Common myeloid progenitor, CD34-positive (primary cell): ENCODE measurements around the gene TLR2.

Experiments used
- CTCF ChIA-PET: fragments of 350-600 bp; sonication (Branson Sonifier 250); formaldehyde crosslinking; loops from one replicate; lab custom pipeline; 2021; ENCODE audit warnings: antibody characterized with exemption; lab: Charles Lee
- POLR2A ChIA-PET: fragments of 350-600 bp; sonication (Branson Sonifier 250); formaldehyde crosslinking; loops from one replicate; lab custom pipeline; 2021; ENCODE audit warnings: antibody characterized with exemption; lab: Charles Lee
- DNase-seq, 3 donors: peaks; one replicate each; pipeline versions ENCODE4 v3.0.0 to v3.0.0-alpha.2; 2013
- H3K27ac ChIP-seq, 2 experiments: 1 replicate in 1 of 2; 2 replicates in 1 of 2; pipeline ENCODE4 v1.7.0; 2013; ENCODE audit warnings: inconsistent platforms in 2 of 2, low read length in 2 of 2, mild to moderate bottlenecking in 2 of 2, low read depth in 1 of 2, moderate library complexity in 1 of 2; ENCODE audit not compliant: severe bottlenecking in 2 of 2, insufficient read depth in 1 of 2, poor library complexity in 1 of 2
- H3K27me3 ChIP-seq, 5 experiments: replicated peaks in 2 of 5; 1 replicate in 3 of 5; 2 replicates in 2 of 5; pipeline versions ENCODE4 v1.6.1 to v1.7.0; 2013; ENCODE audit warnings: low read length in 4 of 5, mild to moderate bottlenecking in 2 of 5, moderate library complexity in 2 of 5, inconsistent platforms in 1 of 5; ENCODE audit not compliant: insufficient read depth in 5 of 5, control insufficient read depth in 4 of 5
- H3K36me3 ChIP-seq, 4 experiments: 1 replicate in 2 of 4; 2 replicates in 2 of 4; pipeline versions ENCODE4 v1.6.1 to v1.7.0; 2013; ENCODE audit warnings: low read length in 3 of 4, control low read depth in 1 of 4, mild to moderate bottlenecking in 1 of 4; ENCODE audit not compliant: control insufficient read depth in 4 of 4, insufficient read depth in 4 of 4
- H3K4me1 ChIP-seq, 4 experiments: 1 replicate in 3 of 4; 2 replicates in 1 of 4; pipeline versions ENCODE4 v1.6.1 to v1.7.1; 2013; ENCODE audit warnings: low read length in 3 of 4, mild to moderate bottlenecking in 3 of 4, control low read depth in 1 of 4, inconsistent platforms in 1 of 4, moderate library complexity in 1 of 4; ENCODE audit not compliant: control insufficient read depth in 4 of 4, insufficient read depth in 4 of 4; ENCODE audit errors: control extremely low read depth in 1 of 4
- H3K4me3 ChIP-seq, 7 experiments: 1 replicate in 4 of 7; 2 replicates in 3 of 7; pipeline versions ENCODE4 v1.5.1 to v1.7.0; 2013; ENCODE audit warnings: mild to moderate bottlenecking in 7 of 7, low read length in 6 of 7, moderate library complexity in 6 of 7, inconsistent platforms in 2 of 7, low read depth in 2 of 7, control low read depth in 1 of 7; ENCODE audit not compliant: insufficient read depth in 4 of 7, control insufficient read depth in 1 of 7; ENCODE audit errors: extremely low read depth in 1 of 7
- H3K9me3 ChIP-seq, 5 experiments: 1 replicate in 4 of 5; 2 replicates in 1 of 5; pipeline versions ENCODE4 v1.6.1 to v1.7.1; 2013; ENCODE audit warnings: low read length in 4 of 5, mild to moderate bottlenecking in 2 of 5, inconsistent platforms in 1 of 5, low read depth in 1 of 5, moderate library complexity in 1 of 5; ENCODE audit not compliant: control insufficient read depth in 4 of 5, insufficient read depth in 2 of 5; ENCODE audit errors: control extremely low read depth in 1 of 5
- WGBS: methylation state at CpG from one replicate; pipeline ENCODE4 v1.1.5; 2013; ENCODE audit not compliant: insufficient coverage; 5-methylcytosine and 5-hydroxymethylcytosine counted together

Gene TLR2

DNA sequence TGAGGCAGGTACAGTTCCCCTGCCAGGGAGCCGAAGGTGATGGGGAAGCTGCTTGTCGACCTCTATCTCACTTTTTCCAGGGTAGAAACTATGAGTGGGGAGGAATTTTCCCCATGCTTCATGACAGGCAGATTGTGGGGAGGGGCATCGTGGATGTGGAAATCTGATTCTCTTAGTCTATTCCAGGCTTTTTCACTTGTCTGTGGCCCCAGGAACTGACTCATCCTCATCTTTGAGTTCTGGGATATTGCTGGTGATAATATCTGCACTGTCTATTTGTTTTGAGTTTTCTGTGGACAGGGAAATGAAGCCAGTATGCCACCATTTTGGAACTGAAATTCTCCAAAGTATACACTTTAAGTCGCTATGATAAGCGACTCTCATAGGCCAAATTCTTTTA, 7.6 kb upstream of the TLR2 start:
- no peaks in the 10 kb centered on the region for H3K4me1 ChIP-seq
- ChIA-PET POLR2A (no interaction called here), CTCF (no interaction called here)
- H3K9me3 ChIP-seq: peaks cover 0 to 15% (median 3%) of the 10 kb centered on the region in 5 experiments
- no peaks in the 10 kb centered on the region for H3K27me3 ChIP-seq
- DNase-seq: no peak
- no peak overlapping the region for H3K27ac ChIP-seq
- 100% methylated on average over 3 of the region's 5 CpGs for WGBS
- no peaks in the 10 kb centered on the region for H3K36me3 ChIP-seq
- no peak overlapping the region for H3K4me3 ChIP-seq

DNA sequence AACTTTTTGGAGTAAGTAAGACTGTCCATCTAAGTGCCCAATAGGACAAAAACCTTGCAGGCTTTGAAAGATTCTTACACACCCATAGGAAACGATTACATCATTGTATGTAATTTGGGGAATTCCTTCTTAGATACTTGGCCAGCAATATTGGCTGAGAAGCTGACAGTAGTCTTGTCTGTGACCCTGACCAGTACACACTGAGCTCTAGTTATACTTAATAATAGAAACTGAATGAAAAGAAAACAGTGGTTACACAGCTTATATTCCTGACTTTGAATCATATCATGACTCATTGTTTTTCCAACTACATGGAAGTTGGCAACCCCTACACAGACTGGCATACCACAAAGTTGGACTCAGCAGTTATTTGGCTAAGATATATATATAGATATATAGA, 7.1 kb upstream of the TLR2 start:
- CTCF ChIA-PET: no interaction called here
- H3K36me3 ChIP-seq: no peaks in the 10 kb centered on the region
- no peaks in the 10 kb centered on the region for H3K4me1 ChIP-seq
- POLR2A ChIA-PET: no interaction called here
- no peak overlapping the region for H3K4me3 ChIP-seq
- WGBS: no CpG with 5 or more reads among the region's 1 CpG
- no peak overlapping the region for H3K27ac ChIP-seq
- H3K27me3 ChIP-seq: peaks cover 0 to 1% (median 0%) of the 10 kb centered on the region in 5 experiments
- H3K9me3 ChIP-seq: peaks cover 0 to 15% (median 3%) of the 10 kb centered on the region in 5 experiments
- DNase-seq: no peak

DNA sequence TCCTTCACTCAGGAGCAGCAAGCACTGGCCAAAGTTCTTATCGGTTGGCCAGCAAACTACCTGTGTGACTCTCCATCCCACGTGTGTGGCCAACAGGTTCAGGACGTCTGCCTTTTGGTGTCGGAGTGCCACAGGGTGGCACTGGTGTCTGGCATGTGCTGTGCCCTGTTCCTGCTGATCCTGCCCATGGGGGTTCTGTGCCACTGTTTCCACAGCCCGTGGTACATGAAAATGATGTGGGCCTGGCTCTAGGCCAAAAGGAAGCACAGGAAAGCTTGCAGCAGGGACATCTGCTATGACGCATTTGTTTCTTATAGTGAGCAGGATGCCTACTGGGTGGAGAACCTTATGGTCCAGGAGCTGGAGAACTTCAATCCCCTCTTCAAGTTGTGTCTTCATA, 4.6 kb upstream of the TLR2 start:
- H3K27me3 ChIP-seq: peaks cover 2 to 17% (median 11%) of the 10 kb centered on the region in 5 experiments
- POLR2A ChIA-PET: no interaction called here
- CTCF ChIA-PET: interaction anchor here (1.0 to 2.0 kb wide), 3 partner anchors 10 to 51 kb away, joined by 3 to 5 read pairs (median 4); no protein-coding TSS in a partner anchor
- no peak for DNase-seq
- H3K9me3 ChIP-seq: peaks cover 0 to 11% (median 3%) of the 10 kb centered on the region in 5 experiments
- 90% methylated on average over 6 of the region's 6 CpGs for WGBS
- H3K4me3 ChIP-seq: no peak overlapping the region
- H3K4me1 ChIP-seq: peaks cover 0 to 9% (median 8%) of the 10 kb centered on the region in 4 experiments
- H3K27ac ChIP-seq: no peak overlapping the region
- no peaks in the 10 kb centered on the region for H3K36me3 ChIP-seq

DNA sequence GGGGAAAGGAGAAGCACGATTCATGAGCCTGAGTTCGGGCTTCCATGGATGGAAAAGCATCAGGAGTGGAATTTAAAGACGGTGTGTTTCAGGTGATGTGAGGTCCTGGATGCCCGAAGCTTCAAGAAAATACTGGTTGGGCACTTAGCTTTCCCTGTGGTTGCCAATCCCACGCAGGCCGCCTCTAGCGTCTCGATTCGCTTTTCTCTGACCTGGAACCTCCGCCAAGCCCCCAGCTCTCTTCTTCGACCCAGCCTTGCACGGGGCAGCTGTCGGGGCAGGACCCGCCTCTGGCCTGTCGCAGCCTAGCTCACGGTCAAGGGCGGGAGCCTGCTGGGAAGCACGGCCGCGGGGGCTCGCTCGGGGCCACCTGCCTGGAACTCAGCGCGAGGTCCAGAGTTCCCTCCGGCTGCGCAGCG, 308 bp upstream of the TLR2 start:
- 22% methylated on average over 13 of the region's 27 CpGs for WGBS
- CTCF ChIA-PET: interaction anchor here (1.2 to 1.6 kb wide), 2 partner anchors 10 to 26 kb away, joined by 4 to 7 read pairs; no protein-coding TSS in a partner anchor
- peaks cover 0 to 12% (median 6%) of the 10 kb centered on the region in 4 experiments for H3K36me3 ChIP-seq
- H3K27ac ChIP-seq: no peak overlapping the region
- POLR2A ChIA-PET: no interaction called here
- H3K27me3 ChIP-seq: peaks cover 2 to 24% (median 11%) of the 10 kb centered on the region in 5 experiments
- peaks cover 0 to 17% (median 15%) of the 10 kb centered on the region in 4 experiments for H3K4me1 ChIP-seq
- peak overlapping the region; percentile 37 to 83 (median 71) for H3K4me3 ChIP-seq
- H3K9me3 ChIP-seq: peaks cover 3 to 19% (median 9%) of the 10 kb centered on the region in 5 experiments
- DNase-seq: no peak

DNA sequence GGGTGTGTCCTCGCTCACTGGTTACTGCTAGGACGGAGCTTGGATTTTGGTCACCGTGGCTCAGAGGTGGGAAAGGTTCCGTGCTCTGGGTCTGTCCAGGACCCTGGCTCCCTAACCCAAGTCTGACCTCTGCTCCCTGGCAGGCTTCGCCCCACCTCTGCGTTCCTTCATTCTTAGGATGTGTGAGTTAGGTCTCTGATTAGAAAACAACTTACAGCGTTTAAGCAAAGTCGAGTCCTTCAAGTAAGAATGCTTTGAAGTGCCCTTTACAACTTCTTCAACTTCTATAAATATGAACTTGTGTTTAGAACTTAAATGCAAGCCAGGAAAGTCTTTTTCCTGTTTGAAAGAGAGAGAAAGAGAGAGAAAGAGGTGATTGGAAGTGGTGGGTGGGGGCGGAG, 891 bp downstream of the TLR2 start:
- POLR2A ChIA-PET: no interaction called here
- Histone ChIP-seq H3K9me3 (peaks cover 3 to 29% (median 16%) of the 10 kb centered on the region in 5 experiments), H3K36me3 (peaks cover 0 to 17% (median 6%) of the 10 kb centered on the region in 4 experiments), H3K27ac (no peak overlapping the region), H3K27me3 (peaks cover 2 to 24% (median 11%) of the 10 kb centered on the region in 5 experiments), H3K4me3 (peak overlapping the region; percentile 34 to 83 (median 71)), H3K4me1 (peaks cover 0 to 17% (median 15%) of the 10 kb centered on the region in 4 experiments)
- no peak for DNase-seq
- 0% methylated on average over 4 of the region's 9 CpGs for WGBS
- CTCF ChIA-PET: interaction anchor here (1.5 to 1.6 kb wide), 2 partner anchors 25 to 51 kb away, joined by 3 to 7 read pairs; no protein-coding TSS in a partner anchor

DNA sequence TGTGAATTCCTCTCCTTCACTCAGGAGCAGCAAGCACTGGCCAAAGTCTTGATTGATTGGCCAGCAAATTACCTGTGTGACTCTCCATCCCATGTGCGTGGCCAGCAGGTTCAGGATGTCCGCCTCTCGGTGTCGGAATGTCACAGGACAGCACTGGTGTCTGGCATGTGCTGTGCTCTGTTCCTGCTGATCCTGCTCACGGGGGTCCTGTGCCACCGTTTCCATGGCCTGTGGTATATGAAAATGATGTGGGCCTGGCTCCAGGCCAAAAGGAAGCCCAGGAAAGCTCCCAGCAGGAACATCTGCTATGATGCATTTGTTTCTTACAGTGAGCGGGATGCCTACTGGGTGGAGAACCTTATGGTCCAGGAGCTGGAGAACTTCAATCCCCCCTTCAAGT, 20.4 kb downstream of the TLR2 start:
- no peak overlapping the region for H3K4me3 ChIP-seq
- H3K36me3 ChIP-seq: no peaks in the 10 kb centered on the region
- no peak overlapping the region for H3K27ac ChIP-seq
- peaks cover 0 to 8% (median 3%) of the 10 kb centered on the region in 4 experiments for H3K4me1 ChIP-seq
- CTCF ChIA-PET: no interaction called here
- H3K9me3 ChIP-seq: peaks cover 0 to 1% (median 0%) of the 10 kb centered on the region in 5 experiments
- DNase-seq: no peak
- H3K27me3 ChIP-seq: no peaks in the 10 kb centered on the region
- POLR2A ChIA-PET: no interaction called here
- WGBS: 100% methylated on average over 6 of the region's 7 CpGs

DNA sequence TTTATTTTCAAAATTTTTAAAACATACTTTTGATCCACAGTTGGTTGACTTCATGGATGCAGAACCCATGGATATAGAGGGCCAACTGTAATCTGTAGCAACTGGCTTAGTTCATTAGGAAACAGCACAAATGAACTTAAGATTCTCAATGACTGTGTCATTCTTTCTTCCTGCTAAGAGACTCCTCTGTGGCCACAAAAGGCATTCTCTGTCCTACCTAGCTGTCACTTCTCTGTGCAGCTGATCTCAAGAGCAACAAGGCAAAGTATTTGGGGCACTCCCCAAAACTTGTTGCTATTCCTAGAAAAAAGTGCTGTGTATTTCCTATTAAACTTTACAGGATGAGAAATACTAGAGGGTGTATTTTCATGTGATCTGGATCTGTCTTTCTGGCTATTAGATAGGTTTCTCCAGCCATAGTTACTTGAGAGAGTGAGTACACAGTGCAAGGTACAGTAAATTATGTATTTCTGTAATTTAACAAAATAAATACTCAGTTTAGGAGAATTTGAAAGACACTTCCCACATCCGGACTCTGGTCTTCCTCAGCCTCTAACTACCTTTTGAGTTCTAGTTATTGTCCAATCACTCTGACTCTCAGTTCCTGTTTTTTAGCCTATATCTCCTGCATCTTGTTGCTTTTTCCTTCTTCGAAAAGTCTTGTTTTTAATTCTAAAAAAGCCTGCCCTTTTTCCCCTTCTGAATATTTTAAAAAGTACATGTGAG, 21.8 kb downstream of the TLR2 start:
- ChIA-PET POLR2A (no interaction called here), CTCF (interaction anchor here (1.0 kb wide), 1 partner anchor 10 kb away, joined by 3 read pairs; no protein-coding TSS in a partner anchor)
- no peaks in the 10 kb centered on the region for H3K27me3 ChIP-seq
- 78% methylated on average over 1 of the region's 2 CpGs for WGBS
- no peaks in the 10 kb centered on the region for H3K36me3 ChIP-seq
- DNase-seq: peak in 2 of 3 donors; percentile 27 to 31
- no peak overlapping the region for H3K27ac ChIP-seq
- H3K4me1 ChIP-seq: peaks cover 0 to 8% (median 3%) of the 10 kb centered on the region in 4 experiments
- H3K4me3 ChIP-seq: no peak overlapping the region
- H3K9me3 ChIP-seq: no peaks in the 10 kb centered on the region
